ENCODE results near the gene ELFN1.

Gene ELFN1

DNA sequence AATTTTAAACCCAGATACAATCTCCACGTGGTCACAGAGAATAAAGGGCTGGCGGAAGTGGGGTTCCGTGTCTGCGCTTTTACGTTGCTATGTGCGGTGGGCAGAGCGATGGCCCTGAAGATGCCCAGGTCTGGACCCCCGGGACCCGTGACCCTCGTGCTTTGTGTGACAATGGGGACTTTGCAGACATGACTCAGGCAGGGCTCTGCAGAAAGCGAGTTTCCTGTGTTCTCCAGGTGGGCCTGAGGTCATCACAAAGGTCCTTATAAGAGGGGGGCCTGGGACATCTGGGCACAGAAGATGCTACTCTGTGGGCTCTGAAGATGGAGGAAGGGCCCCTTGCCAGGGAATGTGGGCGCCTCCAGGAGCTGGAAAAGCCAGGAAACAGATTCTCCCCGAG lies 95.3 kb downstream of the ELFN1 start:
- Histone ChIP-seq H3K9me3 (ENCODE audit: insufficient read depth, low read depth, low read length) (peaks cover 5% of the 10 kb centered on the region; the same call in 1 of the 2 replicates), H3K9ac (ENCODE audit: low read depth, low read length) (no peak overlapping the region), H3K27me3 (ENCODE audit: insufficient read depth, low read length) (no peaks in the 10 kb centered on the region), H3K4me3 (ENCODE audit: low read length) (no peak overlapping the region), H3K36me3 (ENCODE audit: insufficient read depth, low read depth, low read length) (no peaks in the 10 kb centered on the region), H3K27ac (ENCODE audit: low read length) (no peak overlapping the region), H3K4me1 (ENCODE audit: insufficient read depth, low read length) (no peaks in the 10 kb centered on the region)

DNA sequence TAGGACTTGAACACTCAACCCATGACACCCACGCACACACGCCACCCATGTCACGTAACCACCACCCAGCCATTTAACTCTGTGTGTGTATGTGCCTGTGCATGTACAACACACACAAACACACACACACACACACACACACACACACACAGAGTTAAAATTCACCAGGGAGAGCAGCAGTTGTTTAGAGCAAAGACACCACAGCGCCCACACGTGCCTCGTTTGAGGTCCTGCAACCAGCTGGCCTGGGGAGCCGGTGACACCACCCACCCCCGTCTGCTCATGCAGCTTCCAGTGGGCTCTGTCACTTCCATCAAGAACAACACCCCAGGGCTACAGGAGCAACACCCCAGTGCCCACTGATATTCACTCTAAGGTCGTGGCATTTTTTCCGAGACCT lies 97.4 kb downstream of the ELFN1 start:
- Histone ChIP-seq H3K9ac (ENCODE audit: low read depth, low read length) (no peak overlapping the region), H3K4me1 (ENCODE audit: insufficient read depth, low read length) (no peaks in the 10 kb centered on the region), H3K36me3 (ENCODE audit: insufficient read depth, low read depth, low read length) (no peaks in the 10 kb centered on the region), H3K27me3 (ENCODE audit: insufficient read depth, low read length) (no peaks in the 10 kb centered on the region), H3K9me3 (ENCODE audit: insufficient read depth, low read depth, low read length) (peaks cover 5% of the 10 kb centered on the region; the same call in 1 of the 2 replicates), H3K27ac (ENCODE audit: low read length) (no peak overlapping the region), H3K4me3 (ENCODE audit: low read length) (no peak overlapping the region)

DNA sequence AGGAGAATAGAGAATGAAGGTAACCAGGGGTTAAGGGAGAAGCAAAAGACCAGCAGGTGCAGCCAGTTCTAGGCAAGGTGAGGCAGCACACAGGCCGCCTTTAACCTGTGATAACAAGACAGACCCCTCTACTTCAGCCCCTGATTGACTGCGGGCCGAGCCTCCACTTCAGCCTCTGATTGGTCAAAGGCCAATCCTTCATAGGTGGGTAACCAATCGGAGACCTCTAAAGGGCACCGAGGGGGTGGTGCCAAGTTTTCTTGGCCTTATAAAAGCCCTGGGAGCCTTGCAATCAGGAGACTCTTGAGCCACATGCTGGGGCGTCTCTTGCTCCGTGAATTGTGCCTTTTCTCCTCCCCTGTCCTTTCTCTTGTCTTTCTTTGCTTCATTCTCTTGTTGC lies 98.8 kb downstream of the ELFN1 start:
- no peaks in the 10 kb centered on the region for H3K27me3 ChIP-seq (ENCODE audit: insufficient read depth, low read length)
- H3K4me3 ChIP-seq (ENCODE audit: low read length) = no peak overlapping the region
- H3K9ac ChIP-seq (ENCODE audit: low read depth, low read length) = no peak overlapping the region
- H3K36me3 ChIP-seq (ENCODE audit: insufficient read depth, low read depth, low read length) = no peaks in the 10 kb centered on the region
- no peak overlapping the region for H3K27ac ChIP-seq (ENCODE audit: low read length)
- H3K9me3 ChIP-seq (ENCODE audit: insufficient read depth, low read depth, low read length) = 0 out of 2 replicates have a peak, but pooled peaks cover 5% of the 10 kb centered on the region
- H3K4me1 ChIP-seq (ENCODE audit: insufficient read depth, low read length) = no peaks in the 10 kb centered on the region

DNA sequence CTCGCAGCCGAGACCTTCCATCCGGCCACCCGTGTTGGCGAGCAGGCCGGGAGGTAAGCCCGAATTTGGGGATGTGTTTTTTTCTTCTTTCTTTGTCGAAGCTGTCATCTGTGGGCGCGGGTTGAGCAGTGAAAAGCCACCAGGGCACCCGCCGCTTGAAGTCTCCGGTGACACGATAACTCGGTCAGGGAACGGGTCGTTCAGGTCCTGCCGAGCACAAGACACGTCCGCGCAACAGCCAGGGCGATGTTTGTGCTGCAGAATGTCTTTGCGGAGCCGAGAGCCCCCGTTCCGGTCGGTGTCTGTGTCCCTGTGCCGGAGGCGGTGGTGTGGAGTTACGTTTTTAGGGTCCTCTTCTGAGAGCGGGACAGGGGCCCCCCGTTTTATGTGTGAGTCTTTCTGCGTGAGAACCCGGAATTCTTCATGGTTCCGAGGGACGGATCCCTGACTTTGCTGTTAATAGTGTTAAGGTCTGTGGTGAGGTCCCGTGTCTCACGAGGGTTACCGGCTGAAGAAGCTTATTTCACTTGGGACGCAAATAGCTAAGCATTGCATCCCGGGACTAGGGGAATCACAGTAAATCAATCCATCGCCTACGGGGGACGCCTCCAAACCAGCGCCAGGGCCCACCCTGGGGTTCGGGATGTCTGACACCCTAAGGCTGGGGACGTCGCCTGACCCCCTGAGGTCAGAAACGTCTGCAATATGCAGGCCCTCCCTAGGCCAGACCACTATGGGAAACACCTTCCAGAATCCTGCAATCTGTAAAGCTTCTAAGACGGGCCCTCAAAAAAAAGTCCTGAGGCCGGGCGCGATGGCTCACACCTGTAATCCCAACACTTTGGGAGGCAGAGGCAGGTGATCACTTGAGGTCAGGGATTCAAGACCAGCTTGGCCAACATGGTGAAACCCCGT lies 99.5 kb downstream of the ELFN1 start:
- Histone ChIP-seq H3K9me3 (ENCODE audit: insufficient read depth, low read depth, low read length) (no peaks in the 10 kb centered on the region), H3K9ac (ENCODE audit: low read depth, low read length) (no peak overlapping the region), H3K27me3 (ENCODE audit: insufficient read depth, low read length) (no peaks in the 10 kb centered on the region), H3K4me3 (ENCODE audit: low read length) (no peak overlapping the region), H3K36me3 (ENCODE audit: insufficient read depth, low read depth, low read length) (no peaks in the 10 kb centered on the region), H3K4me1 (ENCODE audit: insufficient read depth, low read length) (no peaks in the 10 kb centered on the region), H3K27ac (ENCODE audit: low read length) (no peak overlapping the region)

DNA sequence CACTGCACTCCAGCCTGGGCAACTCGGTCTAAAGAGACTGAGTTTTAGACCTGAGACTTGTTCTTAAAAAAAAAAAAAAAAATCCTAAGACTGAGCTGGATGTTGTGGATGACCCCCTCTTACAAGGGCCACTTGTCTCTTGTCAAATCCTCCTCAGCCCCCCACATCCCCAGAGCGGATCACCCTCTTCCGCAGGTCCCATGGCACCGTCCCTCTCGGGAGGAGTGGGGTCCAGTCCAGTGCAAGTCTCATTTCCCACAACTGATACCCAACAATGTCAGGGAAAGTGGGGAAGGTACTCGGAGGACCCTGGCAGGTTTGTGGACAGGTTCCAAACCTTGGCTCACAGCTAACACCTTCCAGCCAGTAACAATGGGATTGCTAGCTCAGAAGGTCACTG lies 100.3 kb downstream of the ELFN1 start:
- Histone ChIP-seq H3K27me3 (ENCODE audit: insufficient read depth, low read length) (no peaks in the 10 kb centered on the region), H3K9ac (ENCODE audit: low read depth, low read length) (no peak overlapping the region), H3K9me3 (ENCODE audit: insufficient read depth, low read depth, low read length) (no peaks in the 10 kb centered on the region), H3K36me3 (ENCODE audit: insufficient read depth, low read depth, low read length) (no peaks in the 10 kb centered on the region), H3K4me1 (ENCODE audit: insufficient read depth, low read length) (no peaks in the 10 kb centered on the region), H3K4me3 (ENCODE audit: low read length) (no peak overlapping the region), H3K27ac (ENCODE audit: low read length) (no peak overlapping the region)

DNA sequence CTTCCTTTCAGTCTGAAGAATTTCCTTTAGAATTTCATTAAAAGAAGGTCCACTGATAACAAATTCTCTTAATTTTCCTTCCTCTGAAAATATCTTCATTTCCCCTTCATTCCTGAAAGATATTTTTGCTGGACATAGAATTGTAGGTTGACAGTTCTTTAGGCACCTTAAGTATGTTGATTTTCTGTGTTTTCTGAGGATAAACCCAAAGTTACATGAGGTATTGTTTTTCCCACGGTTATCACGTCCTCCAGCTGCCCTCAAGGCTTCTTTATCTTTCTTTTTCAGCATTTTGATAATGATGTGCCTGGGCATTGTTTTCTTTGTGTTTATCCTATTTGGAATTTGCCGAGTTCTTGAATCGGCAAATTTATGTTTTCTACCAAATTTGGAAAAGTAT lies 105.3 kb downstream of the ELFN1 start:
- Histone ChIP-seq H3K27me3 (ENCODE audit: insufficient read depth, low read length) (no peaks in the 10 kb centered on the region), H3K9ac (ENCODE audit: low read depth, low read length) (no peak overlapping the region), H3K9me3 (ENCODE audit: insufficient read depth, low read depth, low read length) (no peaks in the 10 kb centered on the region), H3K4me3 (ENCODE audit: low read length) (no peak overlapping the region), H3K36me3 (ENCODE audit: insufficient read depth, low read depth, low read length) (no peaks in the 10 kb centered on the region), H3K4me1 (ENCODE audit: insufficient read depth, low read length) (no peaks in the 10 kb centered on the region), H3K27ac (ENCODE audit: low read length) (no peak overlapping the region)

DNA sequence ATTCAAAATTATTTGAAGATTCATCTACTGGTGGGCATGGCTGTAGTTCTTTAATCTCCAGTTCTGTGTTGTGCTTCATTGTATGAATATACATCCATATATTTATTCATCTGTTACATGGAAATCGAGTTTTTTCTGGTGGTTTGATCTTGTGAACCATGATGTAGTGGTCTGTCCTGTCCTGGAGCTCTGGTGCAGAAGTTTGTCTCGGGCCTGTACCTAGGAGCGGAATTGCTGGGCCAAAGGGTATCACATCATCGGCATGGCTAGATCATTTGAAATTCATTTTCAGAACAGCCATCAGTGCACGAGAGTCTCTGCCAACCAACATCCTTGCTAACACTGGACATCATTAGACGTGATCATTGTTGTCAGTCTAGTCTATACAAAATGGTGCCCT lies 107.0 kb downstream of the ELFN1 start:
- H3K27me3 ChIP-seq (ENCODE audit: insufficient read depth, low read length) = no peaks in the 10 kb centered on the region
- H3K27ac ChIP-seq (ENCODE audit: low read length) = no peak overlapping the region
- no peaks in the 10 kb centered on the region for H3K36me3 ChIP-seq (ENCODE audit: insufficient read depth, low read depth, low read length)
- no peaks in the 10 kb centered on the region for H3K9me3 ChIP-seq (ENCODE audit: insufficient read depth, low read depth, low read length)
- H3K4me3 ChIP-seq (ENCODE audit: low read length) = no peak overlapping the region
- no peak overlapping the region for H3K9ac ChIP-seq (ENCODE audit: low read depth, low read length)
- no peaks in the 10 kb centered on the region for H3K4me1 ChIP-seq (ENCODE audit: insufficient read depth, low read length)

DNA sequence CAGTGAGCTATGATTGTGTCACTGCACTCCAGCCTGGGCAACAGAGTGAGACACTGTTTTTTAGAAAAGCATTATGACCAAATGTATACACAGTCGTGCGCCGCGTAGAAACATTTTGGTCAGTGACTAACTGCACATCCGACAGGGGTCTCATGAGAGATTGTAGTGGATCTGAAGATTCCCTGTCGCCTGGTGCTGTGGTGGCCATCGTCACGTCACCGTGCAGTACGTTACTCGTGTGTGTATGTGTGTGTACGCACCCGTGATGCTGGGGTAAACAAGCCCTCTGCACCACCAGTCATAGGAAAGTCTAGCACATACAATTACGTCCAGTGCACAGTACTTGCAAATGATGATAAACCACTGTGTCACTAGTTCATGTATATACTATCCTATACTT lies 109.4 kb downstream of the ELFN1 start:
- Histone ChIP-seq H3K27me3 (ENCODE audit: insufficient read depth, low read length) (no peaks in the 10 kb centered on the region), H3K4me1 (ENCODE audit: insufficient read depth, low read length) (no peaks in the 10 kb centered on the region), H3K36me3 (ENCODE audit: insufficient read depth, low read depth, low read length) (no peaks in the 10 kb centered on the region), H3K27ac (ENCODE audit: low read length) (no peak overlapping the region), H3K4me3 (ENCODE audit: low read length) (no peak overlapping the region), H3K9ac (ENCODE audit: low read depth, low read length) (no peak overlapping the region), H3K9me3 (ENCODE audit: insufficient read depth, low read depth, low read length) (no peaks in the 10 kb centered on the region)

DNA sequence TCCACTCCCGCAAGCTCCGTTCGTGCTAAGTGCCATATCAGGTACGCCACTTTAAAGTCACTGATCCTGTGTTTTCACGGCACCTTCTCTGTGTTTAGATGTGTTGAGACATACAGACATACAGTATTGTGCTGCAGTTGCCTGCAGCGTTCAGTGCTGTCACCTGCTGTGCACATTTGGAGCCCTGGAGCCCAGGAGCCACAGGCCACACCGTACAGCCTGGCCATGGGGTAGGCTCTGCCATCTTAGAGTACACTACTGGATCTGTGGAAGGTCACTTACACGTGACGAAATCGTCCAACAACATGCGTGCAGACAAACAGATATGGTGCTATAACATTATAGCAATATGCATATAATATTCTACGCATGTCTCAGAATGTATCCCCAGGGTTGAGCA lies 111.3 kb downstream of the ELFN1 start:
- no peaks in the 10 kb centered on the region for H3K27me3 ChIP-seq (ENCODE audit: insufficient read depth, low read length)
- peaks cover 8% of the 10 kb centered on the region; the same call in 1 of the 2 replicates for H3K9me3 ChIP-seq (ENCODE audit: insufficient read depth, low read depth, low read length)
- no peaks in the 10 kb centered on the region for H3K36me3 ChIP-seq (ENCODE audit: insufficient read depth, low read depth, low read length)
- H3K27ac ChIP-seq (ENCODE audit: low read length) = no peak overlapping the region
- no peak overlapping the region for H3K4me3 ChIP-seq (ENCODE audit: low read length)
- H3K4me1 ChIP-seq (ENCODE audit: insufficient read depth, low read length) = no peaks in the 10 kb centered on the region
- H3K9ac ChIP-seq (ENCODE audit: low read depth, low read length) = no peak overlapping the region

DNA sequence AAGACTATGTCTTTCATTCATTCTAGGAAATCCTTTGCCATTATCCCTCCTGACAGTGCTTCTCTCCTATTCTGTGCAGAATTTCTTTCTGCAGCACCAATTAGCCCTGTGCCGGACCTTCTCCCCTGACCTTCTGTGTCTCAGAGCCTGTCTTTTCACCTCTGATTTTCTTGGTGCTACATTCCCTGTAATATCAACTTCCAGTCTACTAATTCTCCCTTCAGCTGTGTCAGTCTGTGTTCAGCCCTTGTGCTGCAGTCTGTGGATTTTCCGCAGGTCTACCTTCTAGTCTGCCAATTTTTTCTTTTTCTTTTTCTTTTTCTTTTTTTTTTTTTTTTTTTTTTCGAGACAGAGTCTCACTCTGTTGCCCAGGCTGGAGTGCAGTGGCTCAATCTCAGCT lies 115.8 kb downstream of the ELFN1 start:
- peaks cover 8% of the 10 kb centered on the region; the same call in 1 of the 2 replicates for H3K9me3 ChIP-seq (ENCODE audit: insufficient read depth, low read depth, low read length)
- H3K9ac ChIP-seq (ENCODE audit: low read depth, low read length) = no peak overlapping the region
- no peaks in the 10 kb centered on the region for H3K27me3 ChIP-seq (ENCODE audit: insufficient read depth, low read length)
- H3K27ac ChIP-seq (ENCODE audit: low read length) = no peak overlapping the region
- no peak overlapping the region for H3K4me3 ChIP-seq (ENCODE audit: low read length)
- H3K4me1 ChIP-seq (ENCODE audit: insufficient read depth, low read length) = no peaks in the 10 kb centered on the region
- H3K36me3 ChIP-seq (ENCODE audit: insufficient read depth, low read depth, low read length) = no peaks in the 10 kb centered on the region

DNA sequence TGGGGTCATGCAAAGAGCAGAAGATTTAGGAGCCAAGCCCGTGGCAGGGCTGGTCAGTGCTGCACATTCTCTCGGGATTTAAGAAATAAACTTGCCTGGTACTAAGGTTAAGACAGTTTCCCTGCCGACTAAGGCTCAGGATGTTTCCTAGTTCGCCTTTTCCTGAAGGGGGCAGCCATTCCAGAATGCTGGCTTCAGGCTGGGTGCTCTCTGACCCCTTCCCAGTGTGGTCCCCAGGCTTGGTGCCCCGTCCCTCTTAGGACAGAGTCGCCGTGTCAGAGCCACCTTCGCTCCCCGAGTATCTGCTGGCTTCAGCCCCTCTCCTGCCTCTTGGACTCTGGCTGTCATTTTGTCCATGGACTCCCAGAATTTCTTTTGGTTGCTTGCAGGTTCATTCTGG lies 117.2 kb downstream of the ELFN1 start:
- no peaks in the 10 kb centered on the region for H3K27me3 ChIP-seq (ENCODE audit: insufficient read depth, low read length)
- peaks cover 8% of the 10 kb centered on the region; the same call in 1 of the 2 replicates for H3K9me3 ChIP-seq (ENCODE audit: insufficient read depth, low read depth, low read length)
- H3K9ac ChIP-seq (ENCODE audit: low read depth, low read length) = no peak overlapping the region
- H3K4me1 ChIP-seq (ENCODE audit: insufficient read depth, low read length) = no peaks in the 10 kb centered on the region
- H3K4me3 ChIP-seq (ENCODE audit: low read length) = no peak overlapping the region
- H3K36me3 ChIP-seq (ENCODE audit: insufficient read depth, low read depth, low read length) = no peaks in the 10 kb centered on the region
- H3K27ac ChIP-seq (ENCODE audit: low read length) = no peak overlapping the region

DNA sequence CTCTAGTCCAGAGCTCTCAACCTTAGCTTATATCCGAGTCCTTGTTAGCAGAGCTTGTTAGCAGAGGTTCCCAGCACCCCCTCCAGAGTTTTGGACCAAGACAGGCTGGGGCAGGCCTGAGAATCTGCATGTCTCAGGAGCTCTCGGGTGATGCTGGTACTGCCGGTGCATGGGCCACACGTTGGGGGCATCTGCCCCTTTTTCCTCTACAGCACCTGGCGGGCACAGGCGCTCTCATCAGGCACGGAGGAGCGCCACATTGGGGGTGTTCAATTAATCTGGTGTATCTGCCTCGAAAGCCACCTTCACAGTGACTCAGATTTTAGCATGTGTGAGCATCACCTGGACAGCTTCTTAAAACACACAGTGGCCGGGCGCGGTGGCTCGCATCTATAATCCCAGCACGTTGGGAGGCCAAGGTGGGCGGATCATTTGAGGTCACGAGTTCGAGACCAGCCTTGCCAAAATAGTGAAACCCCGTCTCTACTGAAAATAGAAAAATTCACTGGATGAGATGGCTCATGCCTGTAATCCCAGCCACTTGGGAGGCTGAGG lies 117.7 kb downstream of the ELFN1 start:
- Histone ChIP-seq H3K27ac (ENCODE audit: low read length) (no peak overlapping the region), H3K9ac (ENCODE audit: low read depth, low read length) (no peak overlapping the region), H3K36me3 (ENCODE audit: insufficient read depth, low read depth, low read length) (no peaks in the 10 kb centered on the region), H3K9me3 (ENCODE audit: insufficient read depth, low read depth, low read length) (peaks cover 8% of the 10 kb centered on the region; the same call in 1 of the 2 replicates), H3K4me3 (ENCODE audit: low read length) (no peak overlapping the region), H3K4me1 (ENCODE audit: insufficient read depth, low read length) (no peaks in the 10 kb centered on the region), H3K27me3 (ENCODE audit: insufficient read depth, low read length) (no peaks in the 10 kb centered on the region)

Measured in iPS-20b (cell line).